Naive thymus-derived CD8-positive, alpha-beta T cell (primary cell): ENCODE data around the gene STX4. TPM values are rescaled to one million over a fixed set of nuclear protein-coding genes. Genes with fewer than 3 reads are reported as not detected.

ENCODE experiments used
- ATAC-seq, 2 donors: fragments of 150-1000 bp; cut with Tn5 transposase in 1 of 2; sonication (Bioruptor Pico), chemical (Tn5 transposase) in 1 of 2; 1 replicate in 1 of 2; 2 replicates in 1 of 2; pipeline ENCODE4 v1.10.0; 2021; ENCODE audit warnings: mild to moderate bottlenecking in 2 of 2, moderate library complexity in 2 of 2
- POLR2A ChIA-PET: fragments of 350-600 bp; sonication (Branson Sonifier 250); formaldehyde crosslinking; loops from one replicate; lab custom pipeline; 2021; ENCODE audit warnings: antibody characterized with exemption; lab: Charles Lee
- DNase-seq, 10 donors: peaks; one replicate each; pipeline versions ENCODE4 v3.0.0 to v3.0.0-alpha.2; 2020 to 2022
- H3K27ac Mint-ChIP-seq, 10 donors: one replicate each; pipeline ENCODE4 v1.8.0; 2020 to 2022; ENCODE audit warnings: mild to moderate bottlenecking in 10 of 10, mixed read lengths in 10 of 10, moderate library complexity in 4 of 10, inconsistent platforms in 1 of 10
- H3K27me3 Mint-ChIP-seq, 5 donors: one replicate each; pipeline ENCODE4 v1.8.0; 2021 to 2022; ENCODE audit warnings: mixed read lengths in 5 of 5
- H3K36me3 Mint-ChIP-seq, 3 donors: one replicate each; pipeline ENCODE4 v1.8.0; 2020 to 2022; ENCODE audit warnings: mixed read lengths in 3 of 3, mild to moderate bottlenecking in 2 of 3, inconsistent platforms in 1 of 3
- H3K4me1 Mint-ChIP-seq, 4 donors: one replicate each; pipeline ENCODE4 v1.8.0; 2021 to 2022; ENCODE audit warnings: mixed read lengths in 4 of 4
- H3K4me3 Mint-ChIP-seq, 10 donors: one replicate each; pipeline ENCODE4 v1.8.0; 2020 to 2022; ENCODE audit warnings: mild to moderate bottlenecking in 10 of 10, mixed read lengths in 10 of 10, moderate library complexity in 6 of 10, inconsistent platforms in 1 of 10
- H3K9me3 Mint-ChIP-seq, 9 donors: one replicate each; pipeline ENCODE4 v1.8.0; 2020 to 2022; ENCODE audit warnings: mixed read lengths in 9 of 9, mild to moderate bottlenecking in 3 of 9, inconsistent platforms in 1 of 9, moderate library complexity in 1 of 9
- polyA plus RNA-seq, 3 donors: library from polyadenylated mRNA; unstranded; fragments of 300-500 nt; fragmentation: Illumina TruSeq; gene quantifications; one replicate each; pipeline ENCODE4 v1.2.3, GENCODE V29; 2021
- total RNA-seq, 8 experiments: library from RNA in 2 of 8; stranded (reverse) in 2 of 8; gene quantifications; one replicate each; pipeline ENCODE4 v1.2.3 and lab custom pipeline; 2021 to 2026

Gene STX4
- total and polyA plus RNA-seq, 5 experiments from 2014 or later: 23.2 to 100 (median 31.3) TPM

GRCh38 chr16:31033709-31034492, 543 bp downstream of the STX4 start:
- peak overlapping the region; percentile 95 to 100 (median 98) for H3K4me3 Mint-ChIP-seq
- peaks cover 0 to 28% (median 3%) of the 10 kb centered on the region in 3 donors for H3K36me3 Mint-ChIP-seq
- POLR2A ChIA-PET: interaction anchor here (0.6 to 3.6 kb wide), 7 partner anchors 16 to 146 kb away, joined by 3 to 26 read pairs (median 4); partner anchors contain the start of genes FUS, KAT8, ZNF646 and ZNF668
- ATAC-seq: peak; percentile 24 to 46
- peaks cover 19 to 39% (median 34%) of the 10 kb centered on the region in 4 donors for H3K4me1 Mint-ChIP-seq
- DNase-seq: peak; percentile 76 to 91 (median 84)
- H3K27me3 Mint-ChIP-seq: peaks cover 0 to 3% (median 0%) of the 10 kb centered on the region in 5 donors
- H3K9me3 Mint-ChIP-seq: no peaks in the 10 kb centered on the region
- peak overlapping the region; percentile 93 to 100 (median 99) for H3K27ac Mint-ChIP-seq

GRCh38 chr16:31036691-31037090, 3.3 kb downstream of the STX4 start:
- ATAC-seq (no peak), DNase-seq (no peak)
- Mint-ChIP-seq H3K4me1 (peaks cover 21 to 37% (median 34%) of the 10 kb centered on the region in 4 donors), H3K36me3 (peaks cover 0 to 49% (median 3%) of the 10 kb centered on the region in 3 donors), H3K27me3 (peaks cover 0 to 3% (median 0%) of the 10 kb centered on the region in 5 donors), H3K27ac (peak overlapping the region in 3 of 10 donors; percentile 1 to 13 (median 9)), H3K9me3 (no peaks in the 10 kb centered on the region), H3K4me3 (peak overlapping the region in 1 of 10 donors; percentile 43)
- POLR2A ChIA-PET: no interaction called here

GRCh38 chr16:31038993-31039392, 5.6 kb downstream of the STX4 start:
- POLR2A ChIA-PET: interaction anchor here (0.6 to 0.7 kb wide), 2 partner anchors 17 to 172 kb away, joined by 3 to 4 read pairs; no protein-coding TSS in a partner anchor
- ATAC-seq (no peak), DNase-seq (no peak)
- Mint-ChIP-seq H3K4me3 (no peak overlapping the region), H3K4me1 (peaks cover 13 to 24% (median 19%) of the 10 kb centered on the region in 4 donors), H3K36me3 (peaks cover 0 to 55% (median 3%) of the 10 kb centered on the region in 3 donors), H3K9me3 (no peaks in the 10 kb centered on the region), H3K27me3 (no peaks in the 10 kb centered on the region), H3K27ac (peak overlapping the region in 1 of 10 donors; percentile 29)

- H3K9me3 Mint-ChIP-seq: no peaks in the 10 kb centered on the region
Measured at GRCh38 chr16:31042866-31043265, 9.5 kb downstream of the STX4 start.

GRCh38 chr16:31043352-31043751, 10.0 kb downstream of the STX4 start:
- DNase-seq (no peak), ATAC-seq (no peak)
- Mint-ChIP-seq H3K9me3 (no peaks in the 10 kb centered on the region), H3K4me1 (peaks cover 0 to 9% (median 2%) of the 10 kb centered on the region in 4 donors), H3K27me3 (no peaks in the 10 kb centered on the region), H3K4me3 (no peak overlapping the region), H3K27ac (no peak overlapping the region), H3K36me3 (peaks cover 0 to 36% (median 3%) of the 10 kb centered on the region in 3 donors)
- POLR2A ChIA-PET: interaction anchor here (0.7 kb wide), 1 partner anchor 26 kb away, joined by 5 read pairs; no protein-coding TSS in a partner anchor

More at GRCh38 chr16:31042866-31043265, 9.5 kb downstream of the STX4 start:
- peak overlapping the region in 1 of 10 donors; percentile 56 for H3K4me3 Mint-ChIP-seq
- DNase-seq: no peak
- POLR2A ChIA-PET: no interaction called here
- peaks cover 0 to 36% (median 3%) of the 10 kb centered on the region in 3 donors for H3K36me3 Mint-ChIP-seq
- H3K27me3 Mint-ChIP-seq: no peaks in the 10 kb centered on the region
- peaks cover 0 to 9% (median 2%) of the 10 kb centered on the region in 4 donors for H3K4me1 Mint-ChIP-seq
- no peak for ATAC-seq
- H3K27ac Mint-ChIP-seq: peak overlapping the region in 1 of 10 donors; percentile 62

- Mint-ChIP-seq H3K9me3 (no peaks in the 10 kb centered on the region), H3K36me3 (peaks cover 0 to 31% (median 0%) of the 10 kb centered on the region in 3 donors), H3K27ac (no peak overlapping the region), H3K4me1 (peaks cover 0 to 6% (median 2%) of the 10 kb centered on the region in 4 donors), H3K4me3 (no peak overlapping the region), H3K27me3 (no peaks in the 10 kb centered on the region)
- DNase-seq (no peak), ATAC-seq (no peak)
- POLR2A ChIA-PET: interaction anchor here (0.7 kb wide), 1 partner anchor 25 kb away, joined by 5 read pairs; no protein-coding TSS in a partner anchor
Measured at GRCh38 chr16:31043898-31044481, 10.6 kb downstream of the STX4 start.

- DNase-seq (no peak), ATAC-seq (no peak)
- POLR2A ChIA-PET: interaction anchor here (0.7 to 1.3 kb wide), 3 partner anchors 12 to 246 kb away, joined by 3 to 5 read pairs (median 3); no protein-coding TSS in a partner anchor
- no peaks in the 10 kb centered on the region for H3K9me3 Mint-ChIP-seq
- no peak overlapping the region for H3K4me3 Mint-ChIP-seq
- H3K27me3 Mint-ChIP-seq: peaks cover 0 to 2% (median 0%) of the 10 kb centered on the region in 5 donors
- H3K4me1 Mint-ChIP-seq: peaks cover 0 to 3% (median 0%) of the 10 kb centered on the region in 4 donors
- no peak overlapping the region for H3K27ac Mint-ChIP-seq
- no peaks in the 10 kb centered on the region for H3K36me3 Mint-ChIP-seq
Measured at GRCh38 chr16:31050280-31051030, 17.1 kb downstream of the STX4 start.

- no peak for ATAC-seq
- Mint-ChIP-seq H3K4me3 (no peak overlapping the region), H3K27ac (peak overlapping the region in 3 of 10 donors; percentile 7 to 66 (median 29)), H3K27me3 (peaks cover 0 to 2% (median 0%) of the 10 kb centered on the region in 5 donors), H3K4me1 (peaks cover 0 to 3% (median 0%) of the 10 kb centered on the region in 4 donors), H3K9me3 (no peaks in the 10 kb centered on the region), H3K36me3 (peaks cover 0 to 3% (median 0%) of the 10 kb centered on the region in 3 donors)
- POLR2A ChIA-PET: interaction anchor here (0.6 kb wide), 1 partner anchor 74 kb away, joined by 4 read pairs; no protein-coding TSS in a partner anchor
- no peak for DNase-seq
Measured at GRCh38 chr16:31052114-31052513, 18.8 kb downstream of the STX4 start.

- H3K4me1 Mint-ChIP-seq: peaks cover 0 to 7% (median under 1%) of the 10 kb centered on the region in 4 donors
- POLR2A ChIA-PET: interaction anchor here (0.6 to 0.9 kb wide), 2 partner anchors 16 to 87 kb away, joined by 4 read pairs; no protein-coding TSS in a partner anchor
- H3K27ac Mint-ChIP-seq: no peak overlapping the region
Measured at GRCh38 chr16:31055613-31056012, 22.3 kb downstream of the STX4 start.

GRCh38 chr16:31061126-31061812, 27.9 kb downstream of the STX4 start:
- peaks cover 0 to 23% (median 7%) of the 10 kb centered on the region in 3 donors for H3K36me3 Mint-ChIP-seq
- H3K9me3 Mint-ChIP-seq: no peaks in the 10 kb centered on the region
- DNase-seq: no peak
- H3K27me3 Mint-ChIP-seq: no peaks in the 10 kb centered on the region
- no peak for ATAC-seq
- no peak overlapping the region for H3K27ac Mint-ChIP-seq
- POLR2A ChIA-PET: interaction anchor here (1.2 to 1.9 kb wide), 2 partner anchors 12 to 81 kb away, joined by 5 to 6 read pairs; no protein-coding TSS in a partner anchor
- peaks cover 19 to 45% (median 34%) of the 10 kb centered on the region in 4 donors for H3K4me1 Mint-ChIP-seq
- no peak overlapping the region for H3K4me3 Mint-ChIP-seq

More at GRCh38 chr16:31055613-31056012, 22.3 kb downstream of the STX4 start:
- Mint-ChIP-seq H3K9me3 (no peaks in the 10 kb centered on the region), H3K4me3 (no peak overlapping the region), H3K36me3 (peaks cover 0 to 12% (median 2%) of the 10 kb centered on the region in 3 donors), H3K27me3 (peaks cover 0 to 2% (median 0%) of the 10 kb centered on the region in 5 donors)
- ATAC-seq: no peak
- no peak for DNase-seq

- Mint-ChIP-seq H3K4me3 (no peak overlapping the region), H3K36me3 (peaks cover 0 to 22% (median 7%) of the 10 kb centered on the region in 3 donors), H3K4me1 (peaks cover 20 to 46% (median 38%) of the 10 kb centered on the region in 4 donors), H3K9me3 (no peaks in the 10 kb centered on the region), H3K27ac (no peak overlapping the region), H3K27me3 (no peaks in the 10 kb centered on the region)
- DNase-seq (no peak), ATAC-seq (no peak)
- POLR2A ChIA-PET: interaction anchor here (0.6 to 4.1 kb wide), 3 partner anchors 12 to 144 kb away, joined by 3 to 28 read pairs (median 3); partner anchors contain the start of genes ZNF646 and ZNF668
Measured at GRCh38 chr16:31061813-31062440, 28.6 kb downstream of the STX4 start.
